GM12878 (cell line): ENCODE data around the gene SYNPR. TPM values are rescaled to one million over a fixed set of nuclear protein-coding genes. Genes with fewer than 3 reads are reported as not detected.

Experiments
- ATAC-seq: fragments of 200-7000 bp; cut with Tn5 transposase; 3 replicates; pipeline ENCODE4 v1.9.1; 2020; ENCODE audit warnings: mild to moderate bottlenecking, moderate library complexity
- BruUV-seq: library from RNA; stranded (reverse); fragments of 400-500 nt; replicated peaks from 2 replicates; lab custom pipeline; 2021; lab: Mats Ljungman, UMichigan
- CTCF ChIA-PET: fragments of 300-600 bp; sonication (Branson Sonifier 250); formaldehyde crosslinking; extraction: SDS; loops from one replicate; lab custom pipeline; 2021; ENCODE audit warnings: inconsistent platforms; lab: Yijun Ruan, JAX
- POLR2A ChIA-PET: fragments of 350-600 bp; formaldehyde crosslinking; extraction: SDS; loops from one replicate; lab custom pipeline; 2021; ENCODE audit warnings: inconsistent platforms; lab: Charles Lee
- RAD21 ChIA-PET: fragments of 300-600 bp; sonication (Branson Sonifier 250); formaldehyde crosslinking; loops from one replicate; lab custom pipeline; 2023; ENCODE audit warnings: antibody characterized with exemption; ENCODE audit not compliant: unreplicated experiment; lab: Charles Lee
- SMC1A ChIA-PET: fragments of 300-600 bp; sonication (Branson Sonifier 250); formaldehyde crosslinking; loops from one replicate; lab custom pipeline; 2023; ENCODE audit not compliant: unreplicated experiment, uncharacterized antibody; lab: Charles Lee
- DNase-seq: peaks from one replicate; pipeline ENCODE4 v3.0.0-alpha.2; 2011; ENCODE audit warnings: low read depth, low spot score
- FAIRE-seq: peaks from 3 replicates; lab custom pipeline; 2011; peaks lifted over from hg19 to GRCh38; lab: Jason Lieb, UNC
- H2AFZ ChIP-seq: 2 replicates; pipeline ENCODE4 v1.6.0; 2011; ENCODE audit warnings: low read depth, low read length, control low read depth; ENCODE audit not compliant: control insufficient read depth
- H3K27ac ChIP-seq: 2 replicates; pipeline ENCODE4 v1.5.1; 2011; ENCODE audit warnings: control low read depth; ENCODE audit not compliant: control insufficient read depth, insufficient read depth
- H3K27me3 ChIP-seq, 2 experiments: replicated peaks in 1 of 2; 2 replicates each; pipeline versions ENCODE4 v1.6.0 to v1.6.1; 2011; ENCODE audit warnings: low read length in 1 of 2; ENCODE audit not compliant: control insufficient read depth in 2 of 2, insufficient read depth in 2 of 2
- H3K36me3 ChIP-seq, 2 experiments: 2 replicates each; pipeline ENCODE4 v1.5.1; 2011; ENCODE audit warnings: low read length in 1 of 2; ENCODE audit not compliant: control insufficient read depth in 2 of 2, insufficient read depth in 2 of 2
- H3K4me1 ChIP-seq: 2 replicates; pipeline ENCODE4 v1.6.1; 2011; ENCODE audit warnings: mild to moderate bottlenecking, low read length, moderate library complexity, mixed read lengths; ENCODE audit not compliant: control insufficient read depth, insufficient read depth
- H3K4me2 ChIP-seq: 2 replicates; pipeline ENCODE4 v1.6.0; 2011; ENCODE audit warnings: control low read depth; ENCODE audit not compliant: control insufficient read depth, insufficient read depth
- H3K4me3 ChIP-seq: fragments of 200-600 bp; sonication (generic); 2 replicates; pipeline ENCODE4 v1.5.1; 2016
- H3K79me2 ChIP-seq: 2 replicates; pipeline ENCODE4 v1.6.0; 2011; ENCODE audit warnings: low read length; ENCODE audit not compliant: control insufficient read depth, insufficient read depth
- H3K9ac ChIP-seq: 2 replicates; pipeline ENCODE4 v1.8.0; 2011; ENCODE audit warnings: low read length, control low read depth, mixed read lengths; ENCODE audit not compliant: control insufficient read depth, insufficient read depth
- H3K9me3 ChIP-seq: replicated peaks from 3 replicates; pipeline ENCODE4 v1.5.1; 2011; ENCODE audit warnings: mild to moderate bottlenecking, low read length; ENCODE audit not compliant: control insufficient read depth, insufficient read depth
- H4K20me1 ChIP-seq: 2 replicates; pipeline ENCODE4 v1.6.0; 2011; ENCODE audit not compliant: control insufficient read depth, insufficient read depth
- ASH2L ChIP-seq: fragments of 300-600, 200-600 bp; sonication (generic); IDR thresholded peaks from 2 replicates; pipeline ENCODE4 v1.6.1; 2017; ENCODE audit warnings: low read depth, mild to moderate bottlenecking, borderline replicate concordance
- BCLAF1 ChIP-seq: fragments of 450-650 bp; IDR thresholded peaks from 2 replicates; pipeline ENCODE4 v1.6.1; 2017; ENCODE audit warnings: antibody characterized with exemption, mild to moderate bottlenecking, moderate library complexity
- EZH2 ChIP-seq: IDR thresholded peaks from 2 replicates; pipeline ENCODE4 v1.6.1; 2012; ENCODE audit warnings: low read depth, mild to moderate bottlenecking, control low read depth, inconsistent platforms, low read length, borderline replicate concordance; ENCODE audit not compliant: control insufficient read depth
- MTA2 ChIP-seq: fragments of 450-650 bp; IDR thresholded peaks from 2 replicates; pipeline ENCODE4 v1.6.1; 2016; ENCODE audit warnings: low read depth, mild to moderate bottlenecking, moderate library complexity
- NFXL1 ChIP-seq: fragments of 450-650 bp; IDR thresholded peaks from 2 replicates; pipeline ENCODE4 v1.6.1; 2017; ENCODE audit warnings: antibody characterized with exemption, mild to moderate bottlenecking, borderline replicate concordance
- POU2F2 ChIP-seq: IDR thresholded peaks from 3 replicates; pipeline ENCODE4 v1.6.1; 2011; ENCODE audit warnings: low read depth, mild to moderate bottlenecking, low read length, borderline replicate concordance
- SIN3A ChIP-seq: IDR thresholded peaks from 2 replicates; pipeline ENCODE4 v1.6.1; 2012; ENCODE audit warnings: low read depth, low read length, improper control_type of control experiment
- SREBF2 ChIP-seq: IDR thresholded peaks from 2 replicates; pipeline ENCODE4 v1.6.1; 2012; ENCODE audit warnings: mild to moderate bottlenecking, low read length
- TCF3 ChIP-seq: IDR thresholded peaks from 2 replicates; pipeline ENCODE4 v1.6.1; 2012; ENCODE audit warnings: low read depth, mild to moderate bottlenecking, low read length, borderline replicate concordance; ENCODE audit not compliant: insufficient read depth
- YBX1 ChIP-seq: fragments of 450-650 bp; IDR thresholded peaks from 2 replicates; pipeline ENCODE4 v1.6.1; 2016; ENCODE audit warnings: antibody characterized with exemption
- ZNF207 ChIP-seq: fragments of 450-650 bp; IDR thresholded peaks from 2 replicates; pipeline ENCODE4 v1.6.1; 2014; ENCODE audit warnings: antibody characterized with exemption, mild to moderate bottlenecking, borderline replicate concordance
- ZZZ3 ChIP-seq: IDR thresholded peaks from 2 replicates; pipeline ENCODE4 v1.6.1; 2011; ENCODE audit warnings: low read depth; ENCODE audit not compliant: control insufficient read depth, insufficient read length
- WGBS: methylation state at CpG from one replicate; pipeline ENCODE4 v1.1.6; 2016; ENCODE audit warnings: low lambda C conversion rate; ENCODE audit not compliant: insufficient replicate concordance, insufficient coverage; ENCODE audit errors: missing lambda C conversion rate; 5-methylcytosine and 5-hydroxymethylcytosine counted together
- in situ Hi-C: fragments of 300-500 bp; cut with MboI; formaldehyde crosslinking; loops from 9 replicates; pipeline ENCODE4 v1.14.3; 2018; ENCODE audit warnings: mixed read lengths
- intact Hi-C: fragments of 100-400 bp; cut with micrococcal nuclease; formaldehyde crosslinking; loops from one replicate; pipeline ENCODE4 v1.14.2; 2022; ENCODE audit not compliant: unreplicated experiment
- polyA plus RNA-seq, 11 experiments: library from polyadenylated mRNA; depleted of rRNA in 4 of 11; unstranded in 6 of 11; stranded (reverse) in 5 of 11; fragments of >200 nt; fragmentation: Nextera tagmentation in 4 of 11; fragmentation: Illumina TruSeq in 1 of 11; extraction: Ambion mirVana in 4 of 11; extraction: Trizol in 1 of 11; gene quantifications; 1 replicate in 1 of 11; 2 replicates in 10 of 11; pipeline versions ENCODE4 v1.2.1 to v1.2.3, GENCODE V29; 2011 to 2016; ENCODE audit warnings: inconsistent platforms in 2 of 11, missing spikeins in 2 of 11, low read depth in 1 of 11
- total RNA-seq, 4 experiments: library from RNA; depleted of rRNA in 3 of 4; stranded (reverse); fragments of >200 nt in 3 of 4; fragmentation: Illumina TruSeq in 1 of 4; extraction: Trizol in 1 of 4; gene quantifications; 2 replicates each; pipeline versions ENCODE4 v1.2.1 to v1.2.3, GENCODE V29; 2013 to 2021
- TF ChIP-seq, protein P1 (sequence below): fragments of 450-650 bp; IDR thresholded peaks from 2 replicates; pipeline ENCODE4 v1.6.1; 2017; ENCODE audit warnings: mild to moderate bottlenecking
- TF ChIP-seq, protein P2 (sequence below): fragments of 450-650 bp; IDR thresholded peaks from 2 replicates; pipeline ENCODE4 v1.6.1; 2017; ENCODE audit warnings: borderline replicate concordance

Gene SYNPR
- total and polyA plus RNA-seq, 10 of the 15 experiments (the other 5 are each of a cell fraction or from before 2014, with no cell fraction given) = not detected

DNA sequence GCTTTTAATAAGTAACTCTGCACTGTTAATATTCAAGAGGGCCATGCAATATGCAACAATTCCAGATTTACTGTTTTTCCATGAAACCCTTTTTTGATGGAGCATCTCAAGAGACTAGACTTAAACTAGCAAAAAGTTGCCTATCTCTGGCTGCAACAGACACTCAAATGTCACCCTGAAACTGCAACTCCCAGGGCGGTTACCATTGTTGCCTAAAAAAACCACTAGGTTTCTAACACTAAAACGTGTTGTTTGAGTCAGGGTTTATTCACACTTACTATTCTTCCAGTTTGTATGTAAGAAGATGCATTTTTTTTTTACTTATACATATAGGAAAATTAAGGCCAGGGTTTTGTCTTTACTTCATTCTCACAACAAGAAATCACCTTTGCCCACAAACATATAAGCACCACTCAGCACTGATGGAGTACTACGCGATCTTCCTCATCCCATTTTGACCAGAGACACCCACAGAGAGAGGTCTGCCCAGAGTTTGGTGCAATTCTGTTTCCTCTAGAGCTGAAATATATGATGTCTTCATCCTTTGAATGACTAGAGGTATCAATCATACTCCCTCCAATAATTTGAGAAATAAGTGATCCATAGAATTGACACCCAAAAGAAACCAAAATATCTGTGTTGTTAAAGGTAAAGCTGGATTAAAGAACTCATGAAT is 250.4 kb downstream of the SYNPR start (continued):
- TF ChIP-seq POU2F2 = no peak
- TF ChIP-seq, protein P1, sequence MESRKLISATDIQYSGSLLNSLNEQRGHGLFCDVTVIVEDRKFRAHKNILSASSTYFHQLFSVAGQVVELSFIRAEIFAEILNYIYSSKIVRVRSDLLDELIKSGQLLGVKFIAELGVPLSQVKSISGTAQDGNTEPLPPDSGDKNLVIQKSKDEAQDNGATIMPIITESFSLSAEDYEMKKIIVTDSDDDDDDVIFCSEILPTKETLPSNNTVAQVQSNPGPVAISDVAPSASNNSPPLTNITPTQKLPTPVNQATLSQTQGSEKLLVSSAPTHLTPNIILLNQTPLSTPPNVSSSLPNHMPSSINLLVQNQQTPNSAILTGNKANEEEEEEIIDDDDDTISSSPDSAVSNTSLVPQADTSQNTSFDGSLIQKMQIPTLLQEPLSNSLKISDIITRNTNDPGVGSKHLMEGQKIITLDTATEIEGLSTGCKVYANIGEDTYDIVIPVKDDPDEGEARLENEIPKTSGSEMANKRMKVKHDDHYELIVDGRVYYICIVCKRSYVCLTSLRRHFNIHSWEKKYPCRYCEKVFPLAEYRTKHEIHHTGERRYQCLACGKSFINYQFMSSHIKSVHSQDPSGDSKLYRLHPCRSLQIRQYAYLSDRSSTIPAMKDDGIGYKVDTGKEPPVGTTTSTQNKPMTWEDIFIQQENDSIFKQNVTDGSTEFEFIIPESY = no peak
- no peak for TF ChIP-seq EZH2

- FAIRE-seq (no peak), ATAC-seq (no peak)
- H3K9ac ChIP-seq = no peak overlapping the region
These were observed 254.4 kb downstream of the SYNPR start for GRCh38 chr3:63532521-63532920.

More at GRCh38 chr3:63532521-63532920, 254.4 kb downstream of the SYNPR start:
- TF ChIP-seq SIN3A (no peak), NFXL1 (no peak), BCLAF1 (no peak), TCF3 (no peak), ASH2L (no peak), MTA2 (no peak), SREBF2 (no peak), ZZZ3 (no peak), ZNF207 (no peak), YBX1 (no peak)
- TF ChIP-seq, protein P2, sequence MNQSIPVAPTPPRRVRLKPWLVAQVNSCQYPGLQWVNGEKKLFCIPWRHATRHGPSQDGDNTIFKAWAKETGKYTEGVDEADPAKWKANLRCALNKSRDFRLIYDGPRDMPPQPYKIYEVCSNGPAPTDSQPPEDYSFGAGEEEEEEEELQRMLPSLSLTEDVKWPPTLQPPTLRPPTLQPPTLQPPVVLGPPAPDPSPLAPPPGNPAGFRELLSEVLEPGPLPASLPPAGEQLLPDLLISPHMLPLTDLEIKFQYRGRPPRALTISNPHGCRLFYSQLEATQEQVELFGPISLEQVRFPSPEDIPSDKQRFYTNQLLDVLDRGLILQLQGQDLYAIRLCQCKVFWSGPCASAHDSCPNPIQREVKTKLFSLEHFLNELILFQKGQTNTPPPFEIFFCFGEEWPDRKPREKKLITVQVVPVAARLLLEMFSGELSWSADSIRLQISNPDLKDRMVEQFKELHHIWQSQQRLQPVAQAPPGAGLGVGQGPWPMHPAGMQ = no peak
- POLR2A ChIA-PET = no interaction called here
- Histone ChIP-seq H3K4me2 (no peak overlapping the region), H2AFZ (no peak overlapping the region), H3K9me3 (no peaks in the 10 kb centered on the region), H3K4me3 (no peak overlapping the region), H3K4me1 (no peaks in the 10 kb centered on the region), H3K36me3 (no peaks in the 10 kb centered on the region), H3K27me3 (no peaks in the 10 kb centered on the region), H3K27ac (no peak overlapping the region), H3K79me2 (no peaks in the 10 kb centered on the region), H4K20me1 (no peaks in the 10 kb centered on the region)
- in situ Hi-C loops = no loop called here
- SMC1A ChIA-PET = no interaction called here
- 33% methylated on average over 5 of the region's 5 CpGs for WGBS
- no TSS peak for BruUV-seq
- RAD21 ChIA-PET = no interaction called here
- no peak for DNase-seq
- CTCF ChIA-PET = no interaction called here
- intact Hi-C loops = no loop called here
